Gastroesophageal sphincter (tissue), 3 donors: ENCODE data around the gene STXBP4.

Experiments used
- CTCF ChIP-seq, 4 experiments: fragments of 200-600 bp in 2 of 4; fragments of 450-650 bp in 2 of 4; sonication (generic) in 1 of 4; IDR thresholded peaks; one replicate each; pipeline ENCODE4 v1.5.1; 2017 to 2019; ENCODE audit warnings: antibody characterized with exemption in 4 of 4, mild to moderate bottlenecking in 2 of 4, moderate library complexity in 2 of 4
- EP300 ChIP-seq: sonication (generic); formaldehyde crosslinking; IDR thresholded peaks from one replicate; pipeline ENCODE4 v1.6.1; 2017; ENCODE audit warnings: antibody characterized with exemption, mild to moderate bottlenecking
- POLR2A ChIP-seq, 2 donors: fragments of 450-650 bp; IDR thresholded peaks; one replicate each; pipeline ENCODE4 v1.6.1; 2017; ENCODE audit warnings: antibody characterized with exemption in 2 of 2, mild to moderate bottlenecking in 2 of 2, moderate library complexity in 1 of 2
- POLR2AphosphoS5 ChIP-seq: sonication (generic); formaldehyde crosslinking; IDR thresholded peaks from one replicate; pipeline ENCODE4 v1.6.1; 2017; ENCODE audit warnings: antibody characterized with exemption

GRCh38 chr17:54956791-54957190 is 11.8 kb upstream of the STXBP4 start:
- no peak for TF ChIP-seq CTCF (IDR thresholded peaks at IDR 0.05)
- TF ChIP-seq POLR2AphosphoS5: no peak
- TF ChIP-seq POLR2A (IDR thresholded peaks at IDR 0.05): no peak
- no peak for TF ChIP-seq EP300
